GM13976 (cell line): ENCODE data around the gene RDH13.
A peak's percentile ranks its signal among the peaks of the same experiment; 100 is the strongest.

Experiments used
- DNase-seq: peaks from one replicate; pipeline ENCODE4 v3.0.0; 2012; ENCODE audit warnings: low spot score
- CTCF ChIP-seq: IDR thresholded peaks from 2 replicates; pipeline ENCODE4 v1.5.1; 2012; ENCODE audit warnings: borderline replicate concordance, mild to moderate bottlenecking; ENCODE audit not compliant: insufficient read depth; ENCODE audit errors: extremely low read depth, missing control alignments, control extremely low read depth
- in situ Hi-C: fragments of 300-500 bp; cut with MboI; formaldehyde crosslinking; loops from one replicate; pipeline ENCODE4 v1.12.0; 2022; ENCODE audit warnings: low sequenced_read_pairs, mixed read lengths, inconsistent platforms; ENCODE audit not compliant: unreplicated experiment

The RDH13 gene

GRCh38 chr19:55091126-55091910 lies 28.4 kb upstream of the RDH13 start:
- in situ Hi-C loops, result no loop called here
- TF ChIP-seq CTCF, result no peak
- DNase-seq, result no peak

DNA sequence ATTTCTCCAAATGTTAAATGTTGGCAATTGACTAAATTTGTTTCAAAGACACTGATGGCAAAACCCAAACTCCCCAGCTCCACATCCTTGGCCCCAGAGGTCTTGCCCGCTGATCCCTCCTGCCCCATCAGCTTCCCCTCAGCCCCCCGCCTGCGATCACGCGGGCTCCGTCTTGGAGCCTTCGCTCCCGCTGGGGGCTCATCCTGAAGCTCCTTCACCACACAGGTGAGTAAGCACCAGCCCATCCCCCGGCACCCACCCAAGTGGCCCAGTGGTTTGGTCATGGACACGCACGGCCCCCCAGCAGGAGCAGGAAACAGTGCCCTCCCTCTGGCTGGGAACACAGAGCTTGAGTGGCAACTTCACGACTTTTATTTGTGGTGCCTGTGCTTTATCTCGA lies 27.6 kb upstream of the RDH13 start:
- in situ Hi-C loops, result no loop called here
- no peak for TF ChIP-seq CTCF
- no peak for DNase-seq

DNA sequence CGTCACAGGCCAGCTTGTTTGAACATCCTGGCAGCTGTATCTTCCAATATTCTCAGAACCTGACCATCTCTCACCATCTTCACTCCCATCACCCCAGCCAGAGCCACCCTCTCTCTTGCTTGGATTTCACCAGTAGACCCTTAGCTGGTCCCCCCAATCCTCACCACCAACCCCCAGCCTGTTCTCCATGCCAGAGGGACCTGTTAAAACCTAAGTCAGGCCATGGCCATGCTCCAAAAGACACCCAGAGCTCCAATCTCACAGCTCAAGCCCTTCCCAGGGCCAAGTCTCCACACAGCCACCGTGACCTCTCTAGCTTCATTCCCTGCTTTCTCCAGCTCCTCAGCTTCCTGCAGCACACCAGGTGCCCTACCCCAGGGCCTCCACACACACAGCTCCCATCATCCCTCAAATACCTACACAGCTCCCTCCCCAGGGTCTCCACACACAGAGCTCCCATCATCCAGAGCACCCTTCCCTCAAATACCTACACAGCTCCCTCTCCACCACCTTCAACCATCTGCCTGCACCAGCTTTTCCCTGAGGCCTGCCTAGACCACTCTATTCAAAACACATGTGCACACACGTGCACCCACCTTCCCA lies 26.5 kb upstream of the RDH13 start:
- TF ChIP-seq CTCF, result no peak
- in situ Hi-C loops, result no loop called here
- DNase-seq, result no peak

- DNase-seq, result peak; percentile 84
- TF ChIP-seq CTCF, result peak; percentile 66
- in situ Hi-C loops, result no loop called here
Measured at GRCh38 chr19:55088543-55089341, 25.8 kb upstream of the RDH13 start.

GRCh38 chr19:55088021-55088451 lies 25.1 kb upstream of the RDH13 start:
- DNase-seq, result no peak
- TF ChIP-seq CTCF, result no peak
- in situ Hi-C loops, result no loop called here

GRCh38 chr19:55087542-55087901 lies 24.6 kb upstream of the RDH13 start:
- in situ Hi-C loops, result no loop called here
- no peak for DNase-seq
- no peak for TF ChIP-seq CTCF
